CD4-positive, alpha-beta T cell treated with Interleukin-2 at 100 ng/mL for 4 hours (primary cell): Measurements from ENCODE around the gene HOXC5.

ENCODE experiments used
- DNase-seq: peaks from one replicate; pipeline ENCODE4 v3.0.0-alpha.2; 2020; ENCODE audit warnings: low spot score

The HOXC5 gene

GRCh38 chr12:53995378-53996239 is 37.2 kb upstream of the HOXC5 start:
- no peak for DNase-seq

GRCh38 chr12:53996240-53997203 is 36.3 kb upstream of the HOXC5 start:
- DNase-seq: no peak

- no peak for DNase-seq
Measured at GRCh38 chr12:53997204-53998109, 35.4 kb upstream of the HOXC5 start.

GRCh38 chr12:53998110-53998899 is 34.5 kb upstream of the HOXC5 start:
- no peak for DNase-seq

GRCh38 chr12:53998900-53999236 is 34.0 kb upstream of the HOXC5 start:
- DNase-seq: no peak

- no peak for DNase-seq
Measured at GRCh38 chr12:53999559-54000115, 33.2 kb upstream of the HOXC5 start.

- no peak for DNase-seq
Measured at GRCh38 chr12:54000116-54001114, 32.4 kb upstream of the HOXC5 start, which contains the start of gene HOXC9. TSS of gene HOXC9 (plus strand) at chr12:54000161. CDS start at chr12:54000189, 28 bp downstream.

GRCh38 chr12:54001283-54002187 is 31.3 kb upstream of the HOXC5 start:
- no peak for DNase-seq

GRCh38 chr12:54002278-54002914 is 30.5 kb upstream of the HOXC5 start:
- DNase-seq: no peak

- DNase-seq: no peak
Measured at GRCh38 chr12:54002915-54003389, 29.9 kb upstream of the HOXC5 start.

GRCh38 chr12:54003625-54004024 is 29.2 kb upstream of the HOXC5 start:
- DNase-seq: no peak

GRCh38 chr12:54004063-54004840 is 28.6 kb upstream of the HOXC5 start:
- DNase-seq: no peak

- no peak for DNase-seq
Measured at GRCh38 chr12:54004841-54005530, 27.9 kb upstream of the HOXC5 start.

GRCh38 chr12:54005531-54005852 is 27.4 kb upstream of the HOXC5 start:
- DNase-seq: no peak

- peak; percentile 84 for DNase-seq
Measured at GRCh38 chr12:54005853-54006558, 26.8 kb upstream of the HOXC5 start.
